ENCODE measurements around the gene MIAT.

The MIAT gene

DNA sequence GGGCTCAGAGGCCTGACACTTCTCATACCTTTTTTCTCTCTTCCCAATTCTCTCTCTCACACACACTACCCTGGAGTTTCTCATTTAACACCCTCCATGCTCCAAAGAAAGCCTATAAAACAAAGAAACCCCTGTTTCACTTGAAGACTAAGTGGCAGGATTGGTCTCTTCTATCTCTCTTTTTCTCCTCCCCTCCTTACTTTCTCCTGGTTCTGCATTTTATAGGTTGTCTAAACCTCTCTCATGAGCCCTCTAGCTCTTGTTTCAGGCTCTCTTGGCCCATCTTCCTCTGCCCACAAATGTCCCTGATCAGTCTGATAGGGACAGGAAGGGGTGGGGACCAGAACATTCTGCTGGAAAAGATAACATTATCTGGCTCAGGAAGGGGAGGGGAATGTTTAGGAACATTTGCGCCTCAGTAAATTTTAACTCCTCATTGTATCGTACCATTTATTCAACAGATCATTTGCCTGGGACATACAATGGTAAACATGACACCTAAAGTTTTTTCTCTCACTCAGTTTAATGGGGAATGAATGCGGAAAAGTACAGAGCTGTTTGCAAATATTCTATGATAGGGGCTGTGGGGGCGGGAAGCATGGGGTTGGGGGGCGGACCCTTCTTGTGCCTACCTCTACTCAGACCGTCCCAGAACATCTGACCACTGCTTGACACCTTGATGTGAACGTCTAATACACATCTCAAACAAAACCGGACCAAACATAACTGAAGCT lies 24.8 kb upstream of the MIAT start:
- DNase-seq: no peak

GRCh38 chr22:26634189-26634588 lies 23.2 kb upstream of the MIAT start:
- no peak for DNase-seq

GRCh38 chr22:26635117-26635516 lies 22.3 kb upstream of the MIAT start:
- no peak for DNase-seq

DNA sequence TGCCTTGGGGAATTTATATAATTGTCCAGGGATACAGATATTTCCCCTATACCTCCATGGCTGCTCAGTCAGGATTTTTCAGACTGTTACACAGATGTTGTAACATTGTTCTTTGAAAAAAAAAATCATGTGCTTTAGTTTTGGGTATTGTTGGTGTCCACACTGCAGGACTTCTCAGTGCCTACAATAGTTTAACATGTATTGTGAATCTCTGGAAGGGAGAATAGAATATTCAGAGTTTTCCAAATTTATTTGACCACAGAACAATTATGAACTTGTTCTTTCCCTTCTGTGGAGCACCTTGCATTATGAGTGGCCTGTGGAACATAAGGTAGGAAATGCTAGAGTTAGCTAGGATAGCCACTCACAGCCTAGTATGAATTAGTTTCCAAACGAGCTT lies 21.1 kb upstream of the MIAT start:
- DNase-seq: no peak

DNA sequence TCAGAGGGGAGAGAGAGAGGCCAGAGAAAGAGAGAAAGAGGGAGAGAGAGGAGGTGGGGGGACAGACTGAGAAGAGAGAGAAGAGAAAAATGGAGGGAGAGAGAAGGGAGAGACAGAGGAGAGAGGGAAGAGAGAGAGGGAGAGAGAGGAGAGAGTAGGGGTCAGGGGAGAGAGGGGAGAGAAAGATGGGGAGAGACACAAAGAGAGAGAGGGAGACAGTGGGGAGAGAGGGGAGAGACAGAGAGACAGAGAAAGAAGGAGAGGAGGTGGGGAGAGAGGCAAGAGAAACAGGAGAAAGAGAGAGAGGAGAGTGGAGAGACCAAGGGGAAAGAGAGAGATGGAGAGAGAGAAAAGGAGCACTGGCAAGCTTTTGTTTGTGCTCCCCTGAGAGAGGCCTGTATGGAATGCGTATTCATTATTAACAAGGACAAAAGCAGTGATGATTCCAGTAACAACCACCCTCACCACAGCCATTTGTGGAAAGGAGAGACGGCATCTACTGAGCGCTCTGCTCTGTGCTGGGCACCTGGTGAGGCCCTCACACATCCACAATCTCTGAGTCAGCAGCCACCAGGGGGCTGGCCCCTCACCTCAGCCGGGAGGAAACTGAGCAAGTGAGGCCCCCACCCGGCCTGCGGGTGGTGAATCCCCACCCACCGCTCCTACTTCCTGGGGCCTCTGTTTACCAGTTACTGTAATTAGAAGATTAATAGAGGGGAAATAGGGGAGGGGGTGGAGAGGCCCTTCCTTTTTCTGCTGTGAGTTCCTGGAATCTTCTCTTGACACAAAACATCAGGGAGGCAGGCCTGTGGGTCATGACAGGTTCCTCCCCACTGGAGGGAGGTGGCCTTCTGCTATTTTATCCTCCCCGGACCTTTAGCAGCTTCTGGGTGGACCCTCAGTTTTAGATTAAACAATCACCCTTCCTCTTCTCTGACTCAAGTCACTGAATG lies 14.6 kb upstream of the MIAT start:
- no peak for DNase-seq

GRCh38 chr22:26643418-26644100 lies 13.8 kb upstream of the MIAT start:
- no peak for DNase-seq

- DNase-seq: no peak
Measured at GRCh38 chr22:26646158-26646557, 11.2 kb upstream of the MIAT start.

DNA sequence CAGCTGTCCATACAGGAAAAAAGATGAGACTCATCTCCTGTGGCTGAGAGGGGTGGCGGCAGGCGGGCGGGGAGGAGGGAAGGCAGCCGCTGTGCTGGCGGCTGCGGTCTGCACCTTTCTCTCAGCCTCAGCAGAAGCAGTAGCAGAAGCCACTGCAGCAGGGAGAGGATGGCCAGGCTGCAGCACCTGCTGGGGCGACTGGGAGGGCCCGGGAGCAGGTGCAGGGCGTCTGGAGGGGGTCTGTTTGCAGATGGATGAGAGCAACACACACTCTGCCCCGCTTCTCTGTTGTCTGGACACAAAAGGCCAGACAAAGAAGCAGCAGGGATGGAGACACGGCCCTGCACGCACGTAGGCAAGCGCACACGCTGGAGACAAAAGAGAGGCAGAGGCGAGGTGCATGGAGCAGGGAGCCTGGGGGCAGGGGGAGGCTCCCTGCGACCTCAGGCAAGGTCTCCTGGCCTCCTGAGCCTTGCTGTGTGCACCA lies 9.3 kb upstream of the MIAT start:
- peak; percentile 71 for DNase-seq

DNA sequence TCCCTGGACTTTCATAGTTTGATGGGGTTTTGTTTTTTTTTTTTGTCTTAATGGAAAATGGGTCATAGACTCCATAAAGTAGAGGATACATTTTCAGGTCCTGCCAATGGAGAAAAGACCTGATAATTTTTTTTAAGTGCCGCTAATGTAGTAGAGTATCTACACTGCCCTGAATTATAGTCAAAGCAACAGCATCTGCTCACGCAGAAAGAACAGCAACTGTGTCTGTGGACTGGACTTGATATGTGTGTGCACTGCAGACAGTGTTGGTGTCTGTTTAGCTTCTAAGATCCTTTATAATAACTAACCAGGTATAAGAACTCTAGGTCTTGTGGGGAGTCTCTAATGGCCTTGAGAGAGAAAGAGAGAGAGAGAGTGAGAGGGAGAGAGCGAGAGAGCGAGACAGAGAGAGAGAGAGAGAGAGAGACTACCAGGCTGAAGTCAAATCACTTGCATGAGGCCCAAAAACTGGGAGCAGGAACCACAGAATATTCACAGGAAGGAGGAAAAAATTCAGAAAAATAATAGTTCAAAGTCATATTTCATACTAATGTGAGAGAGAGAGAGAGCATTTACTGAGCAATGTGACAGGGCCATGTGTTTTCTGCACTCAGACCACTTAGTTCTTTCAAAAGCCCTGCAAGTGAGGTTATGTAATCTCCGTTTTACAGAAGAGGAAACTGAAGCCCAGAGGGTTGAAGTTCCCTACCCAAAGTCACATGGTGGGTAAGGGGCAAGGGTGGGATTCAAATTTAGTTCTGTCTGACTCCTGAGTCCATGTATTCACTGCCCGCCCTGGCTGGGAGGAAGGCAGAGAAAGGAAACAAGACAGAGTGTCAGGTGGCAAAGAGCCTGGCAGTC lies 8.6 kb upstream of the MIAT start:
- no peak for DNase-seq

DNA sequence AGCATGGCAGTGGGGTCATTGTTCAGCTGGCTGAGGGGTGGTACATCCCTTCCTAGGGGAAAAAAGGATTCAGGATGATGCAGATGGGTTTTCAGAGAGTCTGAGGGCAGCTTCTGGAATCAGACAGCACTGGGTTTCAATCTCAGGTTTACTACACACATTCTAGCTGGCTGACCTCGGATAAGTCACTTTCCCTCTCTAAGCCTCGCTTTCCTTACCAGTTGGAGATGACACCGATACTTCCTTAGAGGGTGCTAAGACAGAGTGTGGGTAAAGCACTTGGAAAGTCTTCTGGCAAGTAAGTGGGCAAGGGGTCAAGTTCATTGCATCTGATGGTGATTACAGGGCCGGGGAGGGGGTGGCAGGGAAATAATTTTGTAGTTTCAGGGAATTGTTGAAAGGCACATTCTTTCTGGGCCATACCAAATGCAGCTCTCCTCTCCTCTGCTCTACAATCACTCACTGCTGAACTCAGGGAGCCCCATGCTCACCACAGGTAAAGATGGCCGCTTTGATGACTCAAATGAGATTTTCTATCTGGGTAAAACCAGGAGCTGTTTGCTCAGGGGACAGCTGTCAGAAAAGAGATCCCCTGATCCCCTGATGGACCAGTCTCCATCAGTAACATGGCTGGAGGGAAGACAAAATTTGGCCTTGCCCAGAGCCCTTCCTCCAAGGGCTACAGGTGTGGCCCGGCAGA lies 6.5 kb upstream of the MIAT start:
- no peak for DNase-seq

DNA sequence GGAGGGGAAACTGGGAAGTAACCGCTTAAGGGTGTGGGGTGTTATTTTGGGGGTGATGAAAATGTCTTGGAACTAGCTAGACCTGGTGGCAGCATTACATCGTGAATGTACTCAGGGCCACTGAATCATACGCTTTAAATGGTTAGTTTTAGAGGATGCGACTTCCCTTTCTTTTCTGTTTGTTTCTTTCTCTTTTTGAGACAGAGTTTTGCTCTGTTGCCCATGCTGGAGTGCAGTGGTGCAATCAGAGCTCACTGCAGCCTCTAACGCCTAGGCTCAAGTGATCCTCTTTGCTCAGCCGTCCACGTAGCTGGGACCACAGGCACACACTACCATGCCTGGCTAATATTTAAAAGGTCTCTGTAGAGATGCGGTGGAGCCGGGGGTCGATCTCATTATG lies 5.6 kb upstream of the MIAT start:
- DNase-seq: no peak

- no peak for DNase-seq
Measured at GRCh38 chr22:26658161-26658560, 773 bp downstream of the MIAT start.

GRCh38 chr22:26658671-26659478 lies 1.5 kb downstream of the MIAT start:
- DNase-seq: peak; percentile 39

DNA sequence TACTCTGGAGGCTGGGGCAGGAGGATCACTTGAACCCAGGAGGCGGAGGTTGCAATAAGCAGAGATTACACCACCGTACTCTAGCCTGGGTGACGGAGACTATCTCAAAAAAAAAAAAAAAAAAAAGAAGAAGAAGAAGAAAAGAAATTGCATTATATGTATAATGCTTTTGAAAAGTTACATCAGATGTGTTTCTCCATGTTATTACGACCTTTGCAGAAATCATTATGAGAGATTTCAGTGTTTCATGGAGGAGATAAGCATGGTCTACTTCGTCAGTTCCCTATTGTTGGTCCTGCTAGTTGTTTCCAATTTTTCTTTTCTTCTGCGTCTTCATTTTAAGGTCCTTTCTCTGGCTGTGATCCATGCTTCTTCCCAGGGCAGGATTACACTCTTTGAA lies 3.0 kb downstream of the MIAT start:
- DNase-seq: no peak

DNA sequence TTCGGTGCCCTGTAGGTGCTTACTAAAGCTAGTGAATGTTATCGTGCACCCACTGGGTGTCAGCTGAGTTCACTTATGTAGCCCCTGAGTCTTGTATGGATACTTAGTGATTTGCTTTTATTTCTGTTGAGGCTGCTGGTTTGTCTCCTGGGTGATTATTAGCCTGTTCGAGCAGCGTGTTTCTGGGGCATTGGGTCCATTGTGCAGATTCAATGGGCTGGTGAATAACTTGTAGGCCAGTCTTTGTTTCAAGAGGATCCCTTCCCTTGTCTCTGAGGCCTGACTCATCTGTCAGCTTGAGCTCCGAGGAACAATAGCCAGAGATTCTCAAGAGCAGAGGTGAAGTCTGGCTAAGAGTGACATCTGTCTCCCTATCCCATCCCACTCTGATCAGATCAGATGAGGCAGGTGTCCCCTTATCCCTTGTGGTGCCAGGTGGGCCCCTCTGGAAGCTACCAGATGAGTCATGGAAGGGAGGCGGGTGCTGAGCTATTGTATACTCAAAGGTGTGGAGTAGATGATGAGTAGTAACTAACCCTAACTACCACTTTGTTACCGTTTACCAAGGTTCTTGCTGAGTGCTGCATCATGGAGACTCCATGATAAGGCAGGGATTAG lies 3.7 kb downstream of the MIAT start:
- no peak for DNase-seq

DNA sequence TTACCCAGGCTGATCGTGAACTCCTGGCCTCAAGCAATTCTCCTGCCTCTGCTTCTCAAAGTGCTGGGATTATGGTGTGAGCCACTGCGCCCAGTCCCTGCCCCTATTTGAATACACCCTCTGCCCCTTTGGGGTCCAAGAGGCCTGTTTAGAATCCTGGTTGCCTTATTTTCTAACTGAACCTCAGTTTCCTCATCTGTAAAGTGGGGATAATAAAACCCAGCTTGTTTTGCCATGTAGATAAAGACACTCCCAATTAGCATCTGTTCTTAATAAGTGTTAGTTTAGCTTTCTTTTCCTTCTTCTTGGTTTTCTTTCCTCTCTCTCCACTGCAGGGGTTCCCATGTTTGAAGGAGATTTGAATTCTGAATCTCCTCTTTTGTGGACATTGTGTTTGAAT lies 4.8 kb downstream of the MIAT start:
- DNase-seq: no peak

DNA sequence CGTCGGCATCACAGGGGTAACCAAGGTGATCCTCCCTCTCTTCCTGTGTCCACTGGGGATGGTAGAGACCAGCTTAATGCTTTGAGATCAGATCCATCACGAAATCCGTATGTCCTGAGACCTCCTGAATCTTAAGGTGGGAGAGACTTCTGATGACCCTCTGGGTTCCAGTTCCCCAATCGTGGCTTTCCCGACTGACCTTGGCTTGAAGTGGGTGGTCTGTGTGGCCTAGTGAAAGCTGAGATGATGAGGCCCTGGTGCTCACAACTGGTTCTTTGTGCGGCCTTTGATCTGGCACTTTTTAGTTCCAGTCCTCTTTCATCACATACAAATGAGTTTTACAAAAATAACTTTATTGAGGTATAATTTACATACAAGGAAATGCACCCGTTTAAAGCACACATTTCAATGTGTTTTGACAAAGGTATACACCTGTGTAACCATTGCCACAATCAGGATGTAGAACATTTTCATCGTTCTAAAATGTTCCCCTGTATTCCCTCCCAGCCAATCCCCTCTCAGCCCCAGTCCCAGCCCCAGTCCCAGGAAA lies 6.1 kb downstream of the MIAT start:
- no peak for DNase-seq

DNA sequence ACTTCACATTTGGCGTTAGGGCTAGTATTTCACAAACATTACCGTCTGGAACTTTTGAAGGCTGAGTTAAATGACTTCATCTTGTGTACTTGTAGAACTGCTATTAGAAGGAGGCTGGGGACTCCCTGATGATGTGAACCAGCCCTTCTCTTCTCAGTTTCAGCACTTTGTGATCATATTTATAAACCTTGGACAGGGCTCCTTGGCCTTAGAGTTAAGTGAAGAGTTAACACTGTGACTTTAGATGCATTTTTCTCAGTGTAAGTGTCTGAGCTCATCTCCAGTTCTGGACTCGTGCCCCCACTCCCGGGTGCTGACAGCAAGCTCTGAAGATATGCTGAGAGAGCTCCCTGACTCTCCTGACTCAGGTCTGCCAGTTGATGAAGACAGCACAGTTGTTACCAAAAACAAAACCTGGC lies 8.4 kb downstream of the MIAT start:
- DNase-seq: no peak

- DNase-seq: no peak
Measured at GRCh38 chr22:26667140-26667539, 9.8 kb downstream of the MIAT start.

DNA sequence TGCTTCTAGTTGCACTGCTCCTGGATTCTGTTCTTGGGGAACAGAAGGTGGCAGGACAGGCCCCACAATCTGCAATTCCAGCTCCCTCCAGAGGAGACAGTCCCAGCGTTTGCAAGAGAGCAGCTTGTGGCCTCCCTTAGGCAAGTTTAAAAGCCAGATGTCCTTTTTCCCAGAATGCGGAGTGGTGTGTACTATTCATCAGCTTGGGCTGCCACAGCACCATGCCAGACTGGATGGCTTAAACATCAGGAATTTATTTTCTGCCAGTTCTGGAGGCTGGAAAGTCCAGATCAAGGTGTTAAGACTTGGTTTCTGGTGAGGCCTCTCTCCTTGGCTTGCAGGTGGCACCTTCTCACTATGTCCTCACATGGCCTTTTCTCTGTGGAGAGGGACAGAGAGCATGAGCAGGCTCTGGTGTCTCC lies 11.7 kb downstream of the MIAT start:
- DNase-seq: no peak
